CD8-positive, alpha-beta memory T cell (primary cell): ENCODE results near the gene PPP1R12C. TPM values are rescaled to one million over a fixed set of nuclear protein-coding genes. Genes with fewer than 3 reads are reported as not detected.

ENCODE experiments used
- CTCF ChIA-PET: fragments of 350-600 bp; sonication (Branson Sonifier 250); formaldehyde crosslinking; loops from one replicate; lab custom pipeline; 2021; ENCODE audit warnings: antibody characterized with exemption; lab: Charles Lee
- POLR2A ChIA-PET: fragments of 350-600 bp; sonication (Branson Sonifier 250); formaldehyde crosslinking; loops from one replicate; lab custom pipeline; 2021; ENCODE audit warnings: antibody characterized with exemption; lab: Charles Lee
- DNase-seq, 5 donors: peaks; one replicate each; pipeline versions ENCODE4 v3.0.0 to v3.0.0-alpha.2; 2020 to 2022; ENCODE audit warnings: mixed read lengths in 1 of 5
- H3K27ac ChIP-seq: one replicate; pipeline ENCODE4 v1.7.0; 2013; ENCODE audit warnings: low read depth, mild to moderate bottlenecking, low read length, moderate library complexity
- H3K27me3 ChIP-seq: 2 replicates; pipeline ENCODE4 v1.7.0; 2013; ENCODE audit warnings: low read length, mild to moderate bottlenecking; ENCODE audit not compliant: insufficient read depth, poor library complexity, severe bottlenecking
- H3K36me3 ChIP-seq: 2 replicates; pipeline ENCODE4 v1.7.0; 2013; ENCODE audit warnings: mild to moderate bottlenecking, low read length, moderate library complexity; ENCODE audit not compliant: insufficient read depth
- H3K4me1 ChIP-seq: 2 replicates; pipeline ENCODE4 v1.7.0; 2013; ENCODE audit warnings: mild to moderate bottlenecking, low read length, moderate library complexity; ENCODE audit not compliant: insufficient read depth
- H3K4me3 ChIP-seq: 2 replicates; pipeline ENCODE4 v1.7.0; 2013; ENCODE audit warnings: mild to moderate bottlenecking, low read length
- H3K9me3 ChIP-seq: 2 replicates; pipeline ENCODE4 v1.7.0; 2013; ENCODE audit warnings: mild to moderate bottlenecking, low read length
- H3K27ac Mint-ChIP-seq, 8 donors: one replicate each; pipeline ENCODE4 v1.8.0; 2020 to 2021; ENCODE audit warnings: mixed read lengths in 8 of 8, mild to moderate bottlenecking in 6 of 8, inconsistent platforms in 3 of 8, moderate library complexity in 3 of 8
- H3K27me3 Mint-ChIP-seq, 2 donors: one replicate each; pipeline ENCODE4 v1.8.0; 2020 to 2021; ENCODE audit warnings: mixed read lengths in 2 of 2, mild to moderate bottlenecking in 1 of 2, moderate library complexity in 1 of 2
- H3K36me3 Mint-ChIP-seq, 3 donors: one replicate each; pipeline ENCODE4 v1.8.0; 2020 to 2021; ENCODE audit warnings: mixed read lengths in 3 of 3, inconsistent platforms in 1 of 3, mild to moderate bottlenecking in 1 of 3
- H3K4me1 Mint-ChIP-seq, 3 donors: one replicate each; pipeline ENCODE4 v1.8.0; 2020 to 2021; ENCODE audit warnings: mixed read lengths in 3 of 3, inconsistent platforms in 1 of 3, mild to moderate bottlenecking in 1 of 3
- H3K4me3 Mint-ChIP-seq, 7 donors: one replicate each; pipeline ENCODE4 v1.8.0; 2020 to 2021; ENCODE audit warnings: mixed read lengths in 7 of 7, mild to moderate bottlenecking in 6 of 7, moderate library complexity in 4 of 7, inconsistent platforms in 2 of 7
- H3K9me3 Mint-ChIP-seq, 5 donors: one replicate each; pipeline ENCODE4 v1.8.0; 2020 to 2022; ENCODE audit warnings: mixed read lengths in 5 of 5, mild to moderate bottlenecking in 3 of 5, moderate library complexity in 2 of 5, inconsistent platforms in 1 of 5
- polyA plus RNA-seq: library from polyadenylated mRNA; unstranded; fragments of 300-500 nt; fragmentation: Illumina TruSeq; gene quantifications from one replicate; pipeline ENCODE4 v1.2.3, GENCODE V29; 2021
- total RNA-seq, 2 experiments: library from RNA; stranded (reverse); gene quantifications; one replicate each; pipeline ENCODE4 v1.2.3, GENCODE V29; 2021

PPP1R12C gene
- total and polyA plus RNA-seq, 3 experiments from 2014 or later, result 7.7 to 98.3 (median 95.4) TPM

DNA sequence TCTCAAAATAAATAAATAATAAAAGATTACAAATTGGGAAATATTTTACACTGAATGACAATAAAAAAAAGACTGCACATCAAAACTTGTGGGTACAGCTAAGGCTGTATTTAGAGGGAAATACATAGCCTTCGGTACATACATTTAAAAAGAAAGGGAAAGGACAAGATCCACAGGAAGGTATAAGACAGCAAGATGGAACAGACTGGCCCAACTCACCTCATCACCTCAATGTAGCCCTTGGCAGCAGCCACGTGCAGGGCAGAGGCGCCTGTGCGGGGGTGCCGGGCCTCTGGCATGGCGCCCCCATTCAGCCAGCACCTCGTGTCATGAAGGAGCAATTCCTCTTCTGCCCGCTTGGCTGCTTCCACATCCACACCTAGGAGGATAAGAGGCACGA, 14.2 kb downstream of the PPP1R12C start:
- peaks cover 2 to 8% (median 3%) of the 10 kb centered on the region in 3 donors for H3K4me1 Mint-ChIP-seq
- H3K4me1 ChIP-seq, result no peaks in the 10 kb centered on the region
- H3K9me3 ChIP-seq, result no peaks in the 10 kb centered on the region
- H3K27me3 ChIP-seq, result no peaks in the 10 kb centered on the region
- no peak overlapping the region for H3K27ac ChIP-seq
- H3K9me3 Mint-ChIP-seq, result no peaks in the 10 kb centered on the region
- CTCF ChIA-PET, result interaction anchor here (1.0 kb wide), 1 partner anchor 14 kb away, joined by 3 read pairs; no protein-coding TSS in a partner anchor
- POLR2A ChIA-PET, result interaction anchor here (0.6 kb wide), 1 partner anchor 18 kb away, joined by 3 read pairs; no protein-coding TSS in a partner anchor
- peaks cover 9 to 52% (median 13%) of the 10 kb centered on the region in 3 donors for H3K36me3 Mint-ChIP-seq
- no peak for DNase-seq
- H3K4me3 Mint-ChIP-seq, result no peak overlapping the region
- peaks cover 17% of the 10 kb centered on the region for H3K36me3 ChIP-seq
- no peak overlapping the region for H3K4me3 ChIP-seq
- no peaks in the 10 kb centered on the region for H3K27me3 Mint-ChIP-seq
- H3K27ac Mint-ChIP-seq, result no peak overlapping the region

DNA sequence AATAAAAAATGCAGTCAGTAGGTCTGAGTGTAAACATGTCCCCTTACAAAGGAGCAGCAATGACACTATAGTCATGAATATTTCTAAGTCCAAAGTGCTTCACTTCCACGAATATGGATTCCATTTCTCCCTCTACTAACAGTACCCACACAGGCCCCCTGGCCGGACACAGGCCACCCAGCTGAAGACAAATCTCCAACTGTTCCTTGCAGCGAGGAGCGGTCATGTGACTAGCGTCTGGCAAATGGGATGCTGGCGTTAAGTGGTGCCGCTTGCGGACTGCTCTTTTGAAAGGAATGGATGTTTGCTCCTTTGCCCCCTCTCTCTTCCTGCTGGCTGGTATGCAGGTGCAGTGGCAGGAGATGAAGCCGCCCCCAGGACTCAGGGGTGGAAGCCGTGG, 16.2 kb downstream of the PPP1R12C start:
- H3K4me3 ChIP-seq, result no peak overlapping the region
- peaks cover 0 to 5% (median 4%) of the 10 kb centered on the region in 3 donors for H3K4me1 Mint-ChIP-seq
- no peak for DNase-seq
- no peaks in the 10 kb centered on the region for H3K9me3 ChIP-seq
- H3K4me1 ChIP-seq, result no peaks in the 10 kb centered on the region
- no peak overlapping the region for H3K27ac ChIP-seq
- peaks cover 17% of the 10 kb centered on the region for H3K36me3 ChIP-seq
- ChIA-PET CTCF (interaction anchor here (1.0 kb wide), 1 partner anchor 12 kb away, joined by 5 read pairs; no protein-coding TSS in a partner anchor), POLR2A (no interaction called here)
- H3K27ac Mint-ChIP-seq, result peak overlapping the region in 1 of 8 donors; percentile 9
- peaks cover 5 to 46% (median 10%) of the 10 kb centered on the region in 3 donors for H3K36me3 Mint-ChIP-seq
- H3K9me3 Mint-ChIP-seq, result no peaks in the 10 kb centered on the region
- no peaks in the 10 kb centered on the region for H3K27me3 Mint-ChIP-seq
- H3K27me3 ChIP-seq, result no peaks in the 10 kb centered on the region
- H3K4me3 Mint-ChIP-seq, result no peak overlapping the region

GRCh38 chr19:55099557-55100506, 17.6 kb downstream of the PPP1R12C start:
- Histone ChIP-seq H3K4me3 (no peak overlapping the region), H3K36me3 (peaks cover 17% of the 10 kb centered on the region), H3K4me1 (no peaks in the 10 kb centered on the region), H3K27ac (no peak overlapping the region), H3K27me3 (no peaks in the 10 kb centered on the region), H3K9me3 (no peaks in the 10 kb centered on the region)
- H3K4me1 Mint-ChIP-seq, result peaks cover 0 to 2% (median 0%) of the 10 kb centered on the region in 3 donors
- POLR2A ChIA-PET, result no interaction called here
- no peak overlapping the region for H3K27ac Mint-ChIP-seq
- no peak overlapping the region for H3K4me3 Mint-ChIP-seq
- peak in 1 of 5 donors; percentile 42 for DNase-seq
- CTCF ChIA-PET, result interaction anchor here (2.4 kb wide), 1 partner anchor 11 kb away, joined by 10 read pairs; no protein-coding TSS in a partner anchor
- H3K27me3 Mint-ChIP-seq, result no peaks in the 10 kb centered on the region
- no peaks in the 10 kb centered on the region for H3K9me3 Mint-ChIP-seq
- H3K36me3 Mint-ChIP-seq, result peaks cover 5 to 46% (median 9%) of the 10 kb centered on the region in 3 donors

DNA sequence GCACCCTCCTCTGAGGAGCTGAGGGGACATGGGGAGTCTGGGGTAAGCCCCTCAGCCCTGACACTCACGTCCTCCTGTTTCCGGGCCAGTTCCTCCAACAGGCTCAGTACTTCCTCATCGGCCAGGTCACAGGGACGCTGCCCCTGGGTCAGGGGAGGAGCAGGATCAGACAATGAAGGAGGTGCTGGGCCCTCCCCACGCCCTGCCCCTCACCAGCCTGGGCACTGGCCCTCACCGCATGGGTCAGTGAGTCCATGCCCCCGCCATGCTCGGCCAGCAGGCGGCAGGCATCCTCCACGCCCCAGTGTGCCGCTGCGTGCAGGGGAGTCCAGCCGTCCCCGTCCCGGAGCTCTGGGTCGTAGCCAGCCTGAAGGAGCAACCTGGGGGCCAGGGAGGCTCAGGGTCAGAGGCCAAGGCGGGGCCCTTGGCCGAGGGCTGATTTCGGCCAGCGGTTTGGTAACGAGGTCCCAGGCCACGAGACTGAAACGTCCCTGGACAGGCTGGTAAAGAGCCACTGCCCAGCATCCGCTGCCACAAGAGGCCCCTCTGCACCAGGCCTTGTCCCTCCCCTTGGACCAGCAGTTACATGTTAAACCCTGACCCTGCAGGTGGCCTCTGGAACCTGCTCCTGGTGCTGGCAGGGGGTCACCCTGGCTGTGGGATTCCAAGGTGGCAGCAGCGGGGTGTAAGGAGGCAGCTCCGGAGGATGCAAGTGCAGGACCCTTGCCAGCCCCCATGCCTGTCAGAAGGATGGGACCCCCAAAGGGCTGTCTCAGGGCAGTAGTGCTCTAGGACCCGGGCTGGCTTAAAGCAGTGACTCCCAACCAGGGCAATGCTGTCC, 18.5 kb downstream of the PPP1R12C start:
- DNase-seq, result peak in 1 of 5 donors; percentile 37
- Histone ChIP-seq H3K9me3 (no peaks in the 10 kb centered on the region), H3K27me3 (no peaks in the 10 kb centered on the region), H3K4me1 (no peaks in the 10 kb centered on the region), H3K4me3 (no peak overlapping the region), H3K36me3 (peaks cover 17% of the 10 kb centered on the region), H3K27ac (no peak overlapping the region)
- no peak overlapping the region for H3K4me3 Mint-ChIP-seq
- POLR2A ChIA-PET, result no interaction called here
- peaks cover 0 to 2% (median 0%) of the 10 kb centered on the region in 3 donors for H3K4me1 Mint-ChIP-seq
- H3K36me3 Mint-ChIP-seq, result peaks cover 8 to 50% (median 9%) of the 10 kb centered on the region in 3 donors
- H3K9me3 Mint-ChIP-seq, result no peaks in the 10 kb centered on the region
- peaks cover 0 to 2% of the 10 kb centered on the region in 2 donors for H3K27me3 Mint-ChIP-seq
- H3K27ac Mint-ChIP-seq, result no peak overlapping the region
- CTCF ChIA-PET, result interaction anchor here (2.4 kb wide), 1 partner anchor 10 kb away, joined by 10 read pairs; no protein-coding TSS in a partner anchor

- Histone ChIP-seq H3K27ac (no peak overlapping the region), H3K27me3 (no peaks in the 10 kb centered on the region), H3K4me3 (no peak overlapping the region), H3K9me3 (no peaks in the 10 kb centered on the region), H3K36me3 (peaks cover 12% of the 10 kb centered on the region), H3K4me1 (no peaks in the 10 kb centered on the region)
- H3K4me3 Mint-ChIP-seq, result no peak overlapping the region
- DNase-seq, result peak in 1 of 5 donors; percentile 36
- CTCF ChIA-PET, result interaction anchor here (2.4 kb wide), 1 partner anchor 9 kb away, joined by 10 read pairs; no protein-coding TSS in a partner anchor
- peaks cover 0 to 2% (median 0%) of the 10 kb centered on the region in 3 donors for H3K4me1 Mint-ChIP-seq
- H3K9me3 Mint-ChIP-seq, result no peaks in the 10 kb centered on the region
- POLR2A ChIA-PET, result no interaction called here
- H3K36me3 Mint-ChIP-seq, result peaks cover 8 to 44% (median 8%) of the 10 kb centered on the region in 3 donors
- H3K27ac Mint-ChIP-seq, result peak overlapping the region in 1 of 8 donors; percentile 50
- H3K27me3 Mint-ChIP-seq, result peaks cover 0 to 2% of the 10 kb centered on the region in 2 donors
These were observed 19.3 kb downstream of the PPP1R12C start for GRCh38 chr19:55097864-55098715.

- Mint-ChIP-seq H3K4me1 (peaks cover 0 to 2% (median 0%) of the 10 kb centered on the region in 3 donors), H3K36me3 (peaks cover 0 to 36% (median 3%) of the 10 kb centered on the region in 3 donors), H3K4me3 (no peak overlapping the region), H3K27me3 (peaks cover 0 to 2% of the 10 kb centered on the region in 2 donors), H3K9me3 (no peaks in the 10 kb centered on the region), H3K27ac (no peak overlapping the region)
- ChIA-PET CTCF (no interaction called here), POLR2A (no interaction called here)
- peak in 1 of 5 donors; percentile 32 for DNase-seq
- Histone ChIP-seq H3K9me3 (no peaks in the 10 kb centered on the region), H3K27ac (no peak overlapping the region), H3K4me3 (no peak overlapping the region), H3K4me1 (no peaks in the 10 kb centered on the region), H3K27me3 (no peaks in the 10 kb centered on the region), H3K36me3 (peaks cover 8% of the 10 kb centered on the region)
These were observed 21.3 kb downstream of the PPP1R12C start for GRCh38 chr19:55096061-55096701.
